Loucy (cell line): ENCODE data around the gene BSN.
"Not testable (repeated sequence)": the region's sequence is repeated elsewhere in the genome, so short reads cannot be mapped to it uniquely, and the experiment has no call there.

ENCODE experiments used
- H2AFZ ChIP-seq: fragments of 200-600 bp; sonication (generic); 2 replicates; pipeline ENCODE4 v1.6.0; 2016; ENCODE audit warnings: antibody characterized with exemption, mild to moderate bottlenecking, low read length, moderate library complexity
- H3F3A ChIP-seq: fragments of 200-600 bp; 2 replicates; pipeline ENCODE4 v1.6.0; 2016; ENCODE audit warnings: antibody characterized with exemption, low read depth, mild to moderate bottlenecking
- H3K27me3 ChIP-seq: fragments of 200-600 bp; sonication (generic); 2 replicates; pipeline ENCODE4 v1.6.1; 2014; ENCODE audit warnings: low read length, mild to moderate bottlenecking; ENCODE audit not compliant: insufficient read depth, poor library complexity, severe bottlenecking
- H3K36me3 ChIP-seq: fragments of 200-600 bp; sonication (generic); 2 replicates; pipeline ENCODE4 v1.6.1; 2016; ENCODE audit warnings: low read length; ENCODE audit not compliant: insufficient read depth
- H3K4me1 ChIP-seq: fragments of 200-600 bp; sonication (generic); 2 replicates; pipeline ENCODE4 v1.5.1; 2014; ENCODE audit warnings: low read length, mild to moderate bottlenecking; ENCODE audit not compliant: insufficient read depth, poor library complexity, severe bottlenecking
- H3K4me2 ChIP-seq: fragments of 200-600 bp; sonication (generic); 2 replicates; pipeline ENCODE4 v1.6.0; 2014; ENCODE audit warnings: antibody characterized with exemption, low read length, low read depth, mild to moderate bottlenecking; ENCODE audit not compliant: poor library complexity, severe bottlenecking
- H3K4me3 ChIP-seq: fragments of 200-600 bp; sonication (generic); 2 replicates; pipeline ENCODE4 v1.5.1; 2014; ENCODE audit warnings: low read length, mild to moderate bottlenecking, mixed read lengths; ENCODE audit not compliant: poor library complexity, severe bottlenecking
- H3K79me2 ChIP-seq: fragments of 200-600 bp; sonication (generic); 2 replicates; pipeline ENCODE4 v1.6.1; 2014; ENCODE audit warnings: low read length; ENCODE audit not compliant: insufficient read depth
- H3K9ac ChIP-seq: fragments of 200-600 bp; sonication (generic); 2 replicates; pipeline ENCODE4 v1.6.0; 2014; ENCODE audit warnings: mild to moderate bottlenecking, low read depth, low read length, moderate library complexity; ENCODE audit not compliant: poor library complexity, severe bottlenecking
- H3K9me2 ChIP-seq: fragments of 200-600 bp; sonication (generic); replicated peaks from 2 replicates; pipeline ENCODE4 v1.6.1; 2016; ENCODE audit warnings: low read depth, low read length, mixed read lengths
- H3K9me3 ChIP-seq: fragments of 200-600 bp; sonication (generic); 2 replicates; pipeline ENCODE4 v1.6.1; 2014; ENCODE audit warnings: mild to moderate bottlenecking, antibody characterized with exemption, low read length, low read depth; ENCODE audit not compliant: insufficient read depth
- H4K20me1 ChIP-seq: fragments of 200-600 bp; sonication (generic); 2 replicates; pipeline ENCODE4 v1.6.0; 2014; ENCODE audit warnings: antibody characterized with exemption, low read length, mild to moderate bottlenecking; ENCODE audit not compliant: insufficient read depth, poor library complexity, severe bottlenecking

BSN gene

GRCh38 chr3:49685846-49686245 is 131.6 kb downstream of the BSN start:
- not testable (repeated sequence) for H4K20me1 ChIP-seq, H3K4me2 ChIP-seq, H3K4me1 ChIP-seq, H2AFZ ChIP-seq, H3K9me2 ChIP-seq, H3K27me3 ChIP-seq, H3F3A ChIP-seq, H3K9me3 ChIP-seq, H3K4me3 ChIP-seq, H3K9ac ChIP-seq
- Histone ChIP-seq H3K79me2 (peaks cover 13% of the 10 kb centered on the region), H3K36me3 (peaks cover 17% of the 10 kb centered on the region; the same call in 1 of the 2 replicates)

DNA sequence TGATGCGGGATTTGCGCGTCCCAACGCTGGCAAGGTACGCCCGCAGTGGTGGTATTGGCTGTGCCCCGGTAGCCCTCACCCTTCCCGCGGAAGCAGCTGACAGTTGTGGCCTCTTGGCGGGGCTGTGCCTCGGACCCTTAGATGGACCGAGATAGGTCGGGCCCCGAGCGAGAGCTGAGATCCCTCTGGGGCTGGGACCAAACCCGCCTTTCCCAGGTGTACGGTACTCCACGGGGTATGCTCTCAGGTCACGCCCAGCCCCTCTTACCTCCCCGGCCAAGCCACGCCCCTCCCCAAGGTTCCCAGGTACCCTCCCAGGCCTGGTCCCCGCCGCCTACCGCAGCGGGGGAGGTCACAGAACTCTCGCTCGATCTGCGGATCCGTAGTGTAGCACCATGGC is 132.1 kb downstream of the BSN start:
- H3K9me3 ChIP-seq, H3K9me2 ChIP-seq, H3K4me3 ChIP-seq, H3K4me2 ChIP-seq, H3K4me1 ChIP-seq, H3K9ac ChIP-seq, H3K27me3 ChIP-seq, H4K20me1 ChIP-seq, H2AFZ ChIP-seq, H3F3A ChIP-seq: not testable (repeated sequence)
- H3K79me2 ChIP-seq = peaks cover 18% of the 10 kb centered on the region
- H3K36me3 ChIP-seq = peaks cover 17% of the 10 kb centered on the region; the same call in 1 of the 2 replicates

- not testable (repeated sequence) for H3K9ac ChIP-seq, H3K9me3 ChIP-seq, H2AFZ ChIP-seq, H4K20me1 ChIP-seq, H3K4me3 ChIP-seq, H3F3A ChIP-seq, H3K27me3 ChIP-seq, H3K4me1 ChIP-seq, H3K4me2 ChIP-seq, H3K9me2 ChIP-seq
- H3K36me3 ChIP-seq = peaks cover 17% of the 10 kb centered on the region; the same call in 1 of the 2 replicates
- peaks cover 21% of the 10 kb centered on the region for H3K79me2 ChIP-seq
These were observed 132.6 kb downstream of the BSN start for GRCh38 chr3:49686769-49687423.

DNA sequence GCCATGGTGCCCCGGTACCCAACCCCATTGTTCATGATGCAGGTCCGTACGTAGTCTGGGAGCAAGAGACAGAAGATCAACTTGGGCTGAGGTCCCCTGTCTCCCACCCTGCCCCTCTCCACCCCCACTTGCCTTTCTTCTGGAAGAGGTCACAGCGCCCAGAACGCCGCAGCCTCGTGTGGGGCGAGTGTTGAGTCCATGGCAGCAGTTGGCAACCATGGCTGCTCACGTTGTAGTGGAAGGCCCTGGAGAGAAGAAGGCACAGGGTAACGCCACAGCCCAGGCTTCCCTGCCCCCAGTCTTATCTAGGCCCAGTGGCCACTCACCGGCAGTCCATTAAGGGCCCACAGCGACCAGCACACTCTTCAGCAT is 133.1 kb downstream of the BSN start:
- Histone ChIP-seq H3K36me3 (peaks cover 16% of the 10 kb centered on the region; the same call in 1 of the 2 replicates), H3K79me2 (peaks cover 21% of the 10 kb centered on the region)
- not testable (repeated sequence) for H3F3A ChIP-seq, H3K9me3 ChIP-seq, H3K9ac ChIP-seq, H3K4me3 ChIP-seq, H2AFZ ChIP-seq, H4K20me1 ChIP-seq, H3K9me2 ChIP-seq, H3K27me3 ChIP-seq, H3K4me1 ChIP-seq, H3K4me2 ChIP-seq

GRCh38 chr3:49688338-49689045 is 134.2 kb downstream of the BSN start:
- not testable (repeated sequence) for H3K27me3 ChIP-seq, H3K4me1 ChIP-seq, H3K36me3 ChIP-seq, H4K20me1 ChIP-seq, H3K9me3 ChIP-seq, H3F3A ChIP-seq, H3K9me2 ChIP-seq
- H3K9ac ChIP-seq = peak overlapping the region; percentile 94
- peak overlapping the region; percentile 96 for H3K4me3 ChIP-seq
- peak overlapping the region; percentile 96 for H2AFZ ChIP-seq
- peaks cover 21% of the 10 kb centered on the region for H3K79me2 ChIP-seq
- peak overlapping the region; percentile 97 for H3K4me2 ChIP-seq
